Measurements from ENCODE around the gene EFHC1.

The EFHC1 gene

GRCh38 chr6:52522151-52522626, 102.0 kb downstream of the EFHC1 start:
- no peak overlapping the region for H3K4me3 ChIP-seq (ENCODE audit: low read depth, low read length)
- no peak for DNase-seq (ENCODE audit: low read depth)
- TF ChIP-seq MAX (IDR thresholded peaks at IDR 0.05; ENCODE audit: low read depth, low read length) (no peak), POLR2A (IDR thresholded peaks at IDR 0.05; ENCODE audit: extremely low read depth, insufficient read length) (no peak), MYC (IDR thresholded peaks at IDR 0.05; ENCODE audit: low read depth, low read length) (no peak), CTCF (IDR thresholded peaks at IDR 0.05; ENCODE audit: low read depth, low read length) (no peak)

GRCh38 chr6:52522655-52523054, 102.5 kb downstream of the EFHC1 start:
- DNase-seq (ENCODE audit: low read depth), result no peak
- no peak for TF ChIP-seq POLR2A (IDR thresholded peaks at IDR 0.05; ENCODE audit: extremely low read depth, insufficient read length)
- TF ChIP-seq MYC (IDR thresholded peaks at IDR 0.05; ENCODE audit: low read depth, low read length), result no peak
- TF ChIP-seq CTCF (IDR thresholded peaks at IDR 0.05; ENCODE audit: low read depth, low read length), result no peak
- no peak for TF ChIP-seq MAX (IDR thresholded peaks at IDR 0.05; ENCODE audit: low read depth, low read length)
- H3K4me3 ChIP-seq (ENCODE audit: low read depth, low read length), result no peak overlapping the region

GRCh38 chr6:52523378-52524142, 103.4 kb downstream of the EFHC1 start:
- no peak for TF ChIP-seq CTCF (IDR thresholded peaks at IDR 0.05; ENCODE audit: low read depth, low read length)
- no peak for TF ChIP-seq MYC (IDR thresholded peaks at IDR 0.05; ENCODE audit: low read depth, low read length)
- no peak for TF ChIP-seq POLR2A (IDR thresholded peaks at IDR 0.05; ENCODE audit: extremely low read depth, insufficient read length)
- no peak for TF ChIP-seq MAX (IDR thresholded peaks at IDR 0.05; ENCODE audit: low read depth, low read length)
- H3K4me3 ChIP-seq (ENCODE audit: low read depth, low read length), result no peak overlapping the region
- no peak for DNase-seq (ENCODE audit: low read depth)

- no peak for DNase-seq (ENCODE audit: low read depth)
- H3K4me3 ChIP-seq (ENCODE audit: low read depth, low read length), result no peak overlapping the region
- TF ChIP-seq MAX (IDR thresholded peaks at IDR 0.05; ENCODE audit: low read depth, low read length), result no peak
- no peak for TF ChIP-seq MYC (IDR thresholded peaks at IDR 0.05; ENCODE audit: low read depth, low read length)
- no peak for TF ChIP-seq POLR2A (IDR thresholded peaks at IDR 0.05; ENCODE audit: extremely low read depth, insufficient read length)
- no peak for TF ChIP-seq CTCF (IDR thresholded peaks at IDR 0.05; ENCODE audit: low read depth, low read length)
Observed at GRCh38 chr6:52524918-52525317, 104.8 kb downstream of the EFHC1 start.

- no peak overlapping the region for H3K4me3 ChIP-seq (ENCODE audit: low read depth, low read length)
- DNase-seq (ENCODE audit: low read depth), result no peak
- no peak for TF ChIP-seq MAX (IDR thresholded peaks at IDR 0.05; ENCODE audit: low read depth, low read length)
- TF ChIP-seq MYC (IDR thresholded peaks at IDR 0.05; ENCODE audit: low read depth, low read length), result no peak
- TF ChIP-seq CTCF (IDR thresholded peaks at IDR 0.05; ENCODE audit: low read depth, low read length), result no peak
- no peak for TF ChIP-seq POLR2A (IDR thresholded peaks at IDR 0.05; ENCODE audit: extremely low read depth, insufficient read length)
Observed at GRCh38 chr6:52526634-52527033, 106.5 kb downstream of the EFHC1 start.

Measured in NB4 (cell line).